GM12878 (cell line): ENCODE results near the gene CDK4. TPM values are rescaled to one million over a fixed set of nuclear protein-coding genes. Genes with fewer than 3 reads are reported as not detected.

ENCODE experiments used
- ATAC-seq: fragments of 200-7000 bp; cut with Tn5 transposase; 3 replicates; pipeline ENCODE4 v1.9.1; 2020; ENCODE audit warnings: mild to moderate bottlenecking, moderate library complexity
- BruUV-seq: library from RNA; stranded (reverse); fragments of 400-500 nt; replicated peaks from 2 replicates; lab custom pipeline; 2021; lab: Mats Ljungman, UMichigan
- CTCF ChIA-PET: fragments of 300-600 bp; sonication (Branson Sonifier 250); formaldehyde crosslinking; extraction: SDS; loops from one replicate; lab custom pipeline; 2021; ENCODE audit warnings: inconsistent platforms; lab: Yijun Ruan, JAX
- POLR2A ChIA-PET: fragments of 350-600 bp; formaldehyde crosslinking; extraction: SDS; loops from one replicate; lab custom pipeline; 2021; ENCODE audit warnings: inconsistent platforms; lab: Charles Lee
- RAD21 ChIA-PET: fragments of 300-600 bp; sonication (Branson Sonifier 250); formaldehyde crosslinking; loops from one replicate; lab custom pipeline; 2023; ENCODE audit warnings: antibody characterized with exemption; ENCODE audit not compliant: unreplicated experiment; lab: Charles Lee
- SMC1A ChIA-PET: fragments of 300-600 bp; sonication (Branson Sonifier 250); formaldehyde crosslinking; loops from one replicate; lab custom pipeline; 2023; ENCODE audit not compliant: unreplicated experiment, uncharacterized antibody; lab: Charles Lee
- DNase-seq: peaks from one replicate; pipeline ENCODE4 v3.0.0-alpha.2; 2011; ENCODE audit warnings: low read depth, low spot score
- FAIRE-seq: peaks from 3 replicates; lab custom pipeline; 2011; peaks lifted over from hg19 to GRCh38; lab: Jason Lieb, UNC
- H2AFZ ChIP-seq: 2 replicates; pipeline ENCODE4 v1.6.0; 2011; ENCODE audit warnings: low read depth, low read length, control low read depth; ENCODE audit not compliant: control insufficient read depth
- H3K27ac ChIP-seq: 2 replicates; pipeline ENCODE4 v1.5.1; 2011; ENCODE audit warnings: control low read depth; ENCODE audit not compliant: control insufficient read depth, insufficient read depth
- H3K27me3 ChIP-seq, 2 experiments: replicated peaks in 1 of 2; 2 replicates each; pipeline versions ENCODE4 v1.6.0 to v1.6.1; 2011; ENCODE audit warnings: low read length in 1 of 2; ENCODE audit not compliant: control insufficient read depth in 2 of 2, insufficient read depth in 2 of 2
- H3K36me3 ChIP-seq, 2 experiments: 2 replicates each; pipeline ENCODE4 v1.5.1; 2011; ENCODE audit warnings: low read length in 1 of 2; ENCODE audit not compliant: control insufficient read depth in 2 of 2, insufficient read depth in 2 of 2
- H3K4me1 ChIP-seq: 2 replicates; pipeline ENCODE4 v1.6.1; 2011; ENCODE audit warnings: mild to moderate bottlenecking, low read length, moderate library complexity, mixed read lengths; ENCODE audit not compliant: control insufficient read depth, insufficient read depth
- H3K4me2 ChIP-seq: 2 replicates; pipeline ENCODE4 v1.6.0; 2011; ENCODE audit warnings: control low read depth; ENCODE audit not compliant: control insufficient read depth, insufficient read depth
- H3K4me3 ChIP-seq: fragments of 200-600 bp; sonication (generic); 2 replicates; pipeline ENCODE4 v1.5.1; 2016
- H3K79me2 ChIP-seq: 2 replicates; pipeline ENCODE4 v1.6.0; 2011; ENCODE audit warnings: low read length; ENCODE audit not compliant: control insufficient read depth, insufficient read depth
- H3K9ac ChIP-seq: 2 replicates; pipeline ENCODE4 v1.8.0; 2011; ENCODE audit warnings: low read length, control low read depth, mixed read lengths; ENCODE audit not compliant: control insufficient read depth, insufficient read depth
- H3K9me3 ChIP-seq: replicated peaks from 3 replicates; pipeline ENCODE4 v1.5.1; 2011; ENCODE audit warnings: mild to moderate bottlenecking, low read length; ENCODE audit not compliant: control insufficient read depth, insufficient read depth
- H4K20me1 ChIP-seq: 2 replicates; pipeline ENCODE4 v1.6.0; 2011; ENCODE audit not compliant: control insufficient read depth, insufficient read depth
- WGBS: methylation state at CpG from one replicate; pipeline ENCODE4 v1.1.6; 2016; ENCODE audit warnings: low lambda C conversion rate; ENCODE audit not compliant: insufficient replicate concordance, insufficient coverage; ENCODE audit errors: missing lambda C conversion rate; 5-methylcytosine and 5-hydroxymethylcytosine counted together
- in situ Hi-C: fragments of 300-500 bp; cut with MboI; formaldehyde crosslinking; loops from 9 replicates; pipeline ENCODE4 v1.14.3; 2018; ENCODE audit warnings: mixed read lengths
- intact Hi-C: fragments of 100-400 bp; cut with micrococcal nuclease; formaldehyde crosslinking; loops from one replicate; pipeline ENCODE4 v1.14.2; 2022; ENCODE audit not compliant: unreplicated experiment
- polyA plus RNA-seq, 11 experiments: library from polyadenylated mRNA; depleted of rRNA in 4 of 11; unstranded in 6 of 11; stranded (reverse) in 5 of 11; fragments of >200 nt; fragmentation: Nextera tagmentation in 4 of 11; fragmentation: Illumina TruSeq in 1 of 11; extraction: Ambion mirVana in 4 of 11; extraction: Trizol in 1 of 11; gene quantifications; 1 replicate in 1 of 11; 2 replicates in 10 of 11; pipeline versions ENCODE4 v1.2.1 to v1.2.3, GENCODE V29; 2011 to 2016; ENCODE audit warnings: inconsistent platforms in 2 of 11, missing spikeins in 2 of 11, low read depth in 1 of 11
- total RNA-seq, 4 experiments: library from RNA; depleted of rRNA in 3 of 4; stranded (reverse); fragments of >200 nt in 3 of 4; fragmentation: Illumina TruSeq in 1 of 4; extraction: Trizol in 1 of 4; gene quantifications; 2 replicates each; pipeline versions ENCODE4 v1.2.1 to v1.2.3, GENCODE V29; 2013 to 2021
- TF ChIP-seq, protein P1 (sequence below), 3 experiments: IDR thresholded peaks in 2 of 3; conservative IDR thresholded peaks in 1 of 3; 2 replicates each; pipeline ENCODE4 v1.5.1; 2011; ENCODE audit warnings: low read depth in 3 of 3, low read length in 3 of 3, mild to moderate bottlenecking in 3 of 3, control low read depth in 2 of 3, moderate library complexity in 2 of 3, inconsistent platforms in 1 of 3, mixed read lengths in 1 of 3; ENCODE audit not compliant: control insufficient read depth in 2 of 3, insufficient read depth in 1 of 3; ENCODE audit errors: extremely low read depth in 1 of 3
- TF ChIP-seq, protein P2 (sequence below): fragments of 450-650 bp; IDR thresholded peaks from 2 replicates; pipeline ENCODE4 v1.6.1; 2018; ENCODE audit warnings: borderline replicate concordance, mild to moderate bottlenecking; ENCODE audit not compliant: partially characterized antibody

Gene CDK4
- total and polyA plus RNA-seq, 10 of the 15 experiments (the other 5 are each of a cell fraction or from before 2014, with no cell fraction given): 26.1 to 385 (median 221) TPM

DNA sequence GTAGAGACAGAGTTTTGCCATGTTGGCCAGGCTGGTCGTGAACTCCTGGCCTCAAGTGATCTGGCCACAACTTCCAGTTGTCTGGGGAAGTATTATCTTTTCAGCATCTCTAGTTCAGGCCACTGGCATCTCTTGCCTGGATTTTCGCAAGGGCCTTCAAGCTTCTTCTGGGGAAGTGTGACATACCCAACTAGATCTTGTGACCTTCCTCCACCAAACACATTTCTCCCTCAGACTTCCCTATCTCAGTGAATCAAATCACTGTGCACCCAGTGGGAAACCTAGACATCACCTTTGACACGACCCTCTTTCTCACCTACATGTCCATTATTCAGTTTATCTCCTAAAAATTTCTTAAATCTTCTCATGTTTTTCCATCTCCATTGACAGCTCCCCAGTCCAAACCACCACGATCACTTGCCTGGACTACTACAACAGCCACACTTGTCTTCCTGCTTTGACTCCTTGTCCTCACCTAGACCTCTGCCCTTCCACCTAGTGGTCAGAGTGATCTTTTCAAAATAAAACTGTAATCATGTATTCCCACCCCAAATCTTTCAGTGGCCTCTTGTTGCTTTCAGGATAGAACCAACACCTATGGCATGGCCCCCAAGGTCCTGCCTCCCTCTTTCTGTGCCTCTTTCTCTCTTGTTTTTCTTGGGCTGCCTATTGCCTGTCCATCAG, 23.6 kb upstream of the CDK4 start:
- H3K27me3 ChIP-seq: no peaks in the 10 kb centered on the region
- H3K27ac ChIP-seq: no peak overlapping the region
- RAD21 ChIA-PET: interaction anchor here (0.7 kb wide), 1 partner anchor 651 kb away, joined by 3 read pairs; no protein-coding TSS in a partner anchor
- no TSS peak for BruUV-seq
- intact Hi-C loops: no loop called here
- FAIRE-seq: no peak
- SMC1A ChIA-PET: interaction anchor here (0.7 kb wide), 1 partner anchor 17 kb away, joined by 3 read pairs; no protein-coding TSS in a partner anchor
- H3K36me3 ChIP-seq: no peaks in the 10 kb centered on the region
- no peak for ATAC-seq
- H3K4me3 ChIP-seq: no peak overlapping the region
- no peaks in the 10 kb centered on the region for H3K79me2 ChIP-seq
- in situ Hi-C loops: no loop called here
- CTCF ChIA-PET: interaction anchor here (0.6 to 3.0 kb wide), 8 partner anchors 9 to 122 kb away, joined by 3 to 10 read pairs (median 4); no protein-coding TSS in a partner anchor
- 63% methylated on average over 4 of the region's 4 CpGs for WGBS
- H3K4me1 ChIP-seq: peaks cover 3% of the 10 kb centered on the region
- no peak overlapping the region for H2AFZ ChIP-seq
- H3K4me2 ChIP-seq: no peak overlapping the region
- DNase-seq: no peak
- H3K9ac ChIP-seq: no peak overlapping the region
- no peaks in the 10 kb centered on the region for H4K20me1 ChIP-seq
- no peaks in the 10 kb centered on the region for H3K9me3 ChIP-seq
- POLR2A ChIA-PET: interaction anchor here (1.4 kb wide), 1 partner anchor 20 kb away, joined by 8 read pairs; no protein-coding TSS in a partner anchor
- TF ChIP-seq, protein P1, sequence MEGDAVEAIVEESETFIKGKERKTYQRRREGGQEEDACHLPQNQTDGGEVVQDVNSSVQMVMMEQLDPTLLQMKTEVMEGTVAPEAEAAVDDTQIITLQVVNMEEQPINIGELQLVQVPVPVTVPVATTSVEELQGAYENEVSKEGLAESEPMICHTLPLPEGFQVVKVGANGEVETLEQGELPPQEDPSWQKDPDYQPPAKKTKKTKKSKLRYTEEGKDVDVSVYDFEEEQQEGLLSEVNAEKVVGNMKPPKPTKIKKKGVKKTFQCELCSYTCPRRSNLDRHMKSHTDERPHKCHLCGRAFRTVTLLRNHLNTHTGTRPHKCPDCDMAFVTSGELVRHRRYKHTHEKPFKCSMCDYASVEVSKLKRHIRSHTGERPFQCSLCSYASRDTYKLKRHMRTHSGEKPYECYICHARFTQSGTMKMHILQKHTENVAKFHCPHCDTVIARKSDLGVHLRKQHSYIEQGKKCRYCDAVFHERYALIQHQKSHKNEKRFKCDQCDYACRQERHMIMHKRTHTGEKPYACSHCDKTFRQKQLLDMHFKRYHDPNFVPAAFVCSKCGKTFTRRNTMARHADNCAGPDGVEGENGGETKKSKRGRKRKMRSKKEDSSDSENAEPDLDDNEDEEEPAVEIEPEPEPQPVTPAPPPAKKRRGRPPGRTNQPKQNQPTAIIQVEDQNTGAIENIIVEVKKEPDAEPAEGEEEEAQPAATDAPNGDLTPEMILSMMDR (IDR thresholded peaks at IDR 0.05 in 2 of 3, conservative IDR thresholded peaks at IDR 0.05 in 1 of 3; ENCODE audit: control insufficient read depth in 2 of 3, extremely low read depth in 1 of 3, insufficient read depth in 1 of 3, low read depth in 3 of 3, low read length in 3 of 3): peak in 2 of 3 experiments; percentile 12 to 19; a peak in 3 of 6 replicates
- TF ChIP-seq, protein P2, sequence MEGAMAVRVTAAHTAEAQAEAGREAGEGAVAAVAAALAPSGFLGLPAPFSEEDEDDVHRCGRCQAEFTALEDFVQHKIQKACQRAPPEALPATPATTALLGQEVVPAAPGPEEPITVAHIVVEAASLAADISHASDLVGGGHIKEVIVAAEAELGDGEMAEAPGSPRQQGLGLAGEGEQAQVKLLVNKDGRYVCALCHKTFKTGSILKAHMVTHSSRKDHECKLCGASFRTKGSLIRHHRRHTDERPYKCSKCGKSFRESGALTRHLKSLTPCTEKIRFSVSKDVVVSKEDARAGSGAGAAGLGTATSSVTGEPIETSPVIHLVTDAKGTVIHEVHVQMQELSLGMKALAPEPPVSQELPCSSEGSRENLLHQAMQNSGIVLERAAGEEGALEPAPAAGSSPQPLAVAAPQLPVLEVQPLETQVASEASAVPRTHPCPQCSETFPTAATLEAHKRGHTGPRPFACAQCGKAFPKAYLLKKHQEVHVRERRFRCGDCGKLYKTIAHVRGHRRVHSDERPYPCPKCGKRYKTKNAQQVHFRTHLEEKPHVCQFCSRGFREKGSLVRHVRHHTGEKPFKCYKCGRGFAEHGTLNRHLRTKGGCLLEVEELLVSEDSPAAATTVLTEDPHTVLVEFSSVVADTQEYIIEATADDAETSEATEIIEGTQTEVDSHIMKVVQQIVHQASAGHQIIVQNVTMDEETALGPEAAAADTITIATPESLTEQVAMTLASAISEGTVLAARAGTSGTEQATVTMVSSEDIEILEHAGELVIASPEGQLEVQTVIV: no peak
